NK-92 (cell line): ENCODE measurements around the gene TINAG.

Experiments used
- DNase-seq: peaks from one replicate; lab custom pipeline; 2025; ENCODE audit not compliant: unreplicated experiment; lab: John Stamatoyannopoulos, UW

Gene TINAG

DNA sequence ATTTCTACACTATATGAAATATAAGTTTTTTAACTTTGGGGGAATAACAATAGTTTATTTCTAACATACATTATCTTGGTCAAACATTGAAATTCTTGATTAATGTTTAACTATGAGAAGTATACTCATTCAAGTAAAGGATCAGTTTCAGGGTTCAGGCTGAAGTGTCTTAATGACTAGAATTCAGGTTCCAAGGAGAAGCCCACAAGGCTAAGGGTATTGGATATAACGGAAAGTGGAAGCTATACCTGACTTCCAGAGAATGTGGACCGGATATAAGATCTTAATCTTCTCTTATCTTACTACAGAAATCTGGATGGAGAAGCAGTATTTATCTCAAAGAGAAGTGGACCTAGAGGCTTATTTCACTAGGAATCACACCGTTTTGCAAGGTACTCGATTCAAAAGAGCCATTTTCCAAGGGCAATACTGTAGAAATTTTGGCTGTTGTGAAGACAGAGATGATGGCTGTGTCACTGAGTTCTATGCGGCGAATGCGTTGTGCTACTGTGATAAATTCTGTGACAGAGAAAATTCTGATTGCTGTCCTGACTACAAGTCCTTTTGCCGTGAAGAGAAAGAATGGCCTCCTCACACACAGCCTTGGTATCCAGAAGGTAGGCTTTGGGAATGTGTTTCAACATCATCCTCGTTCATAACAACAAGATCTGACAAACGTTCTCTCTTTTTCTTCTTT, at the start of gene TINAG:
Gene TINAG, plus strand, starts transcription at position 153 of the 697 bp plus-strand sequence. Its CDS starts 110 bp downstream, at position 263.
- DNase-seq: no peak

DNA sequence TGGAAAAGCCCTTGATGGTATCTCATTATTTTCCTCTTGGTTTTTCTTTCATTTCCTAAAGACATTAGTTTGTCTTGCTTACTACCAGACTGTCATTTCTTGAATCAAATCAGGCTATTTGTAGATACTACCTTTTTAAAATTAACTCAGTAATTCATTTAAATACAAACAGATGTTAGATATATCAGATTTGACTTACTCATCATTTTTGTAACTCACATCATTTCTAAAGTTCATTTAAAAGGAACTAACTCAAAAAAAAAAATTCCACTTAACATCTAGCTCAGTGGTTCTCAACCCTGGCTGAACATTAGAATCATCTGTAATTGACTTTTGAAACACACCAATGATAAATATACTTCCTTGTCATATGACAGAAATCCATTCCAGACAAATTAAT, 48.2 kb upstream of the TINAG start:
- no peak for DNase-seq

- DNase-seq: no peak
These were observed 45.7 kb upstream of the TINAG start for GRCh38 chr6:54262499-54262898.

DNA sequence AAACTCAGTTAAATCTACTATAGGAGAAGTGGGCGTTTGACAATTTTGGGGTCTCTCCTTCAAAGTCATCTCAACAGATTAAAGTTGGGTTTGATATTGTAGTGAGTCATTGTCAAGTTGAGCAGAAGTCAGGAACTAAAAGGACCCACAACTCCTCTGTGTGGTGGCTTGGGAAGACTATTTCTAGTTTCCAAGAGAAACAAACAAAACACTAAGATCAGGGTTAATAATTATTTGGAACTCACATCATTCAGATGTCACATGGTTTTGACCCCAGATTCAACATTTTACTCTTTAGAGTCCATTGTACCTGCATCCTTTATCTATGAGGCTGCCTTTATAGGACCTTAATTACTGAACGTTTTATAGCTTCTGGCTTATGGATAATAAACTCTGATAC, 45.3 kb upstream of the TINAG start:
- DNase-seq: no peak

DNA sequence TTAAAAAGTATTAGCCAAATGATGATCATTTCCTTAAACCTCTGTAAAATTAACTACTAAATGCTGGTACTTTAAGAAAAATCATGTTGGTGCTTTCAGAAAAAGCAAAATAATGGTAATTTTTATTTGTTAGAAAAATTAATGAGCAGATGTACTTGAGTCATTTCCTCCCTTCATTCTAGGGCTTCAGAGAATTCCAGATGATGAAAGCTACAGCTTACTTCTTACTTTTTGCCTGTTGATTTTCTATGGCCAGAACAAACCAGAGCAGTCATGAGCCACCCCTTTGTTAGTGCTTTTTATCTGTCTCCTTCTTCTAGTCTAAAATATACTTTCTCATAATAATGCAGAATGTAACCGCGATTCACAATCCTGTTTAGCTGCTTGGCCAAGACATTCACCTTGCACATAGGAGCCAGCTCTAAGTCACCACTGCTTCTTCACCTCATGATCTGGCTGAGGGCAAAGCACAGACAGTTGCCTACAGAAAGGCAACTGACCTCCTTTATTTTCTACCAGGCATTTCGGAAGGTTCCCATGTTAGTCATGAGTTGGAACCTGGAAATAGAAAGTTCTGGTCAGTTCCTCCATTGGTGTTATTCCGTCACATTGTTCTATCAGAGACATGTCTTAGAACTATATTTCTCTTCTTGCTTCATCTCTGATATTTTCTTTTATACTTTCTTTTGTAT, 43.5 kb upstream of the TINAG start:
- no peak for DNase-seq

DNA sequence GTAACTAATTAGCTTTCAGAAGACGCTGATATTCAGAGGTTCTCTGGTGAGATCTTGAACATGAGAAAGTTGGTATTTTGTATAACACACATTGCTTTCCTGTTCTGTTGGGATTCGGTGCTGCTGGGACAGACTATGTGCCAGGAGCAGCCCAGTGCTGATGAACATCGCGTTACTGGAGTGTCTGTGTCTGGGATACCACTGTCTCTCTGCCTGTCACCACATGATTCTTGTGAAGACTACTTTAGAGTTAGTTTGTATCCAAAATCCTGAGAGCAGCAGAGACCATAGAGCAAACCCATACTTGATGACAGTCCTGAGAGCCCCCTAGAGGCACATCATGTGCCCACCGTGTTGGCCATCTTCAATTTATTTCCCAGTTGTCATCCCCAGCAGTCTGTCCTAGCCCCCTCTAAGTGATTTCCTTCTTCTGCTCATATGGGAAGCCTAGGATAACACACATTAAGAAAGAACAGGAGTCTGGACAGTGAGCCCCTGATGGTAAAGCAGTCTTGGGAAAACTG, 41.8 kb upstream of the TINAG start:
- DNase-seq: no peak

- no peak for DNase-seq
These were observed 40.4 kb upstream of the TINAG start for GRCh38 chr6:54267798-54268197.

DNA sequence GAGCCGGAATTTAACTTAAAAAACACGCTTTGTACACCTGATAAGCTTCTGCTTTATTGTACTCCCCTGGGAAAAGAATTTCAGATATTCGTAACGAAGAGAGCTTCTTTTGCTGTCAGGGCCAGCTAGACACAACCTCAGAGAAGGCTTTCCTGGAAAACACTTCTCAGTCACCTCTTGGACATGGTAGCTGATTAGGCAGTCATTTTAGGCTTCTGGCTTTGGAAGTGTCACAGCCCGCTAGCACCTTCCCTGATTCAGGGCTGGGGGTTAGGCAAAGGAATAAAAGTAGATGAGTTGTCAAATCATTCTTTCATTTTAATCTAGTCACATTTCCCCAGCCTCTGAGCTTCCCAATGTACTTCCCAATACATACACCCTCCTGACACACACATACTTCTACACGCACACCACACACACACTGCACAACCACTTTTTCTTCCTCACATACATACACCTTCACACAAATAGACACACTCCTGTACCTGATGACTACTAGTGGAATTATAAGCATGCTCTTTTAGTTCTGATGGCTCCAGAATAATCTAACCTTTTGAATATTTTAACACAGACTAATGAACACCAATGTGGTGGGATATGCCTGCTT, 34.9 kb upstream of the TINAG start:
- DNase-seq: no peak

- no peak for DNase-seq
These were observed 33.9 kb upstream of the TINAG start for GRCh38 chr6:54274383-54274782.

DNA sequence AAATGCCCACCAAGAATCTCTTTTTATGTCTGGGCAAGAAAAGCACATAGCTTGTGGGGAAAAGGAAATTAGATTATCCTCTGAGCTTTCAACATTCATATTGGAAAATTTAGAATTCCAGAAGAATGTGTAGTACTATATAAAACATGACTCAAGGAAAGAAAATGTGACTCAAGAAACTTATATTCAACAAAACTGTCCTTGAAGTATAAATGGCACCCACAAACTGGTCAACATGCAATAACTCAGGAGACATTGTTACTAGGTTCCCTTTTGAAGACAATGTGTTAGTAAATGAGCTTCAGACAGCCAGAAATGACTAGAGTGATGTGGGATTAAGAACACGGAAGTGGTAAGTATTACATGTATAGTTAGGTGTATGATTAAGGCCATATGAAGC, 26.1 kb upstream of the TINAG start:
- no peak for DNase-seq

DNA sequence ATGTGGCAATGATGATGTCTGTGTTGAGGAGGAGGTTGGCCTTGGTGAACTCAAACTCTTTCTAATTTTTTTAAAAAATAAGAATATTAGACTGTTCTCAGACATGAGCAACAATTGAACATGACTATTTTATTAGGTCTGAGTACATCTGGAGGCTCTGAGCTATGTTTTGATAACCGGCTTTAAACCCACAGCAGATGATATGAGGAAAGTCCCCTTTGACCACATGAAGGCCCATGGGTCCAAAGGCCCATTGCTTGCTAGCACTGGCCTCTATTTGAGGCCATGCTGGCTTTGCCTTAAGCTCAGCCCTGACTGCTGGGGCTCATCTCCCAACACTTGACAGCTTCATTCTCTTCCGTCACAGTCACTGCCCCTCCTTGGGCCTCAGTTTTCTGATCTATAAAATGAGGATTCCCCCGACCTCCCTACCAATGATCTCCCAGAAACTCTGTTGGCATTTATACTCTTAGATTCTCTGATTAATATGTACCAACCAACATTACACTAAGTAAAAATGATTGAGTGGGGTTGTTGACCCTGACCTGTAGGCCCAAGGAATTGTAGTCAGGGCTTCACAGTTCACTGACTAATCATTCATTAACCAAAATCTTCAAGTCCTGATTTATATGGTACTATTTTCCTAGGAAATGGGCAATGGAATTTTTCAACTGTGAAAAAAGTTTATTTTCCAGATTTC, 23.9 kb upstream of the TINAG start:
- no peak for DNase-seq

GRCh38 chr6:54285595-54285994, 22.6 kb upstream of the TINAG start:
- DNase-seq: no peak

- DNase-seq: no peak
These were observed 22.1 kb upstream of the TINAG start for GRCh38 chr6:54286141-54286540.

DNA sequence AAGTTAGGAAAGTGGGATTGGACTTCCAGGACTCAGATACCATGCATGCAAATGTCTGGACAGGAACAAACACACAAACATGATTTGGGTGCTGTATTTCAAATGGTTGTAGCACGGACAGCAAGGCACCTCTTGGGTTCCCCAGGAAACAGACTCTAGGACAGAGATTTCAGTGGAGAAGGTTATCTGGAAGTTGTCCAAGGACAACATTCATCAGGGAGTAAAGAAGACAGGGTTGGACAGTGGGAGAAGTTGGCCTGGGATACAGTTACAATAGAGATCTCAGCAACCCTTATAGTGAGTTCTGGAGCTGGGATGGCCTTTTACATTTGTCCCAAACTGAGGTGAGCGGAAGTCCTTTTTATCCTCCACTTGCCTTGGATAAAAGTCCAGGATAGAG, 19.8 kb upstream of the TINAG start:
- DNase-seq: no peak

- no peak for DNase-seq
These were observed 18.8 kb upstream of the TINAG start for GRCh38 chr6:54289426-54289825.

- DNase-seq: no peak
These were observed 17.1 kb upstream of the TINAG start for GRCh38 chr6:54291146-54291545.

GRCh38 chr6:54291738-54292137, 16.5 kb upstream of the TINAG start:
- DNase-seq: no peak

DNA sequence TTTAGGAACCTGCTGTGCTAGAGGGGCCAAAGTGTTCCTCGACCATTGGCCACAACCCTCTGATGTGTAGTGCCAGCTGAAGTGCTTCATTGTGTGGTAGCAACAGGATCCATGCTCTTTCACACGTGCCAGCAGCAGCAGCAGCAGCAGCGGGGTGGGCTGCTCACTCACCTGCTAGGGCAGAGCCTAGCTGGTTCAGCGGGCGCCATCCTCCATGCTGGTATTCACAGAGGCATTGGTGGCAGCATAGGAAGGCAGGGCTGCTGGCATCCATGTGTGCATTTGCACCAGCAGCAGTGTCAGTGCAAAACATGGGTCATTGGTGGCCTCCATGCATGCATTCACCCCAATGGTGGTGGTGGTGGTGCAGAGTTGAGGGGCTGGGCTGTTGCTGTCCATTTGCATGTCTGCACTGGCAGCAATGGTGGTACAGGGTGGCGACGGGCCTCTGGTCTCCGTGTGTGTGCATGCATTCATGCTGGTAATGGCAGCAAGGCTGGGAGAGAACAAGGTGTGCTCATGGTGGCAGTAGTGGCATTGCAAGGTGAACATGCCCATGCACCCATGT, 13.2 kb upstream of the TINAG start:
- DNase-seq: no peak

GRCh38 chr6:54299542-54300269, 8.5 kb upstream of the TINAG start:
- no peak for DNase-seq

DNA sequence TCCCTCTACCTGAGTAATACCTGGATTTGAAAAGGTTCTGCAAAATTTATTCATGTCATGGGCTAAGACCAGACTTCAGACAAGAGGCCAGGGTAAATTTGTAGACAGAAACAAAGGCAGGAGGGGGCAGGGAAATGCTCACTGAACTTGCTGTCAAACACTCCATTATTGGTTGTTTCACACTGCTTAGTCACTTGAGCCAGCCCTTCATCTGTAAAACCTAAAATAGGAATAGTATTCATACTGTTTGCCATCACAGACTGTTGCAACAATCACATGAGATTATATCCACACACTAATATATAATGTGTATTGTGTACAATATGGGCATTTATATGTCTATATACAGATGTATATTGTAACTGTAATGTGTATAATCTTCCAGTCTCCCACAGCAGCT, 6.5 kb upstream of the TINAG start:
- DNase-seq: no peak
